Inflammatory macrophage (primary cell): Measurements from ENCODE around the gene PAQR8.
"Not testable (repeated sequence)": the region's sequence is repeated elsewhere in the genome, so short reads cannot be mapped to it uniquely, and the experiment has no call there.

Experiments
- DNase-seq, 2 donors: peaks; one replicate each; pipeline ENCODE4 v3.0.0-alpha.2; 2020 to 2022

Gene PAQR8

DNA sequence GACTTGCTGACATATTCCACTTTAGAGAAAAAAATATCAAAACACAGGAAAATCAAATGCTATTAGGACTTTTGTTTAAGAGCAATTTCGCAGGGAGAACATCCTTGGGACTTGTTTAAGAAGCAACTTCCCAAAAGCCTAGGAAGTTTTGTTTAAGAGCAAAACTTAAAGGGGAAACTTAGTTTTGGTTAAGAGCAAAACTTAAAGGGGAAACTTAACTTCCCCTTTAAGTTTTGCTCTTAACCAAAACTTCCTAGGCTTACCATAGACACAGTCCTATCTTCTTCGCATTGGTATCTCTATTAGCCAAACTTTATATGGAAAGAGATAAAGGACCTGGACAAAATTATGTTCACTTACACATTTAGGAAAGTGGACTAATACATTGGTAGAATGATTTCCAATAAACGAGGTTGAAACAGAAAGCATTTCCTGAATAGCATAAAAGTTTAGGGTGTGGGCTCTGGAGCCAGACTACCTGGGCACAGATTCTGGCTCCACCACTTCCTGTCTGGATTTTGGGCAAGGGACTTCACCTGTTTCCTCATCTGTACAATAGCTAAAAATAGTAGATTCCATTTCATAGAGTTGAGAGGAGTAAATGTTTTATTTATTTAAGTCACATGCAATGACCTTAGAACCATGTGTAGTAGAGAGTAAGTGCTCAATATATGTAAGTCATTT, 15.7 kb downstream of the PAQR8 start:
- DNase-seq, result peak; percentile 37 to 55

DNA sequence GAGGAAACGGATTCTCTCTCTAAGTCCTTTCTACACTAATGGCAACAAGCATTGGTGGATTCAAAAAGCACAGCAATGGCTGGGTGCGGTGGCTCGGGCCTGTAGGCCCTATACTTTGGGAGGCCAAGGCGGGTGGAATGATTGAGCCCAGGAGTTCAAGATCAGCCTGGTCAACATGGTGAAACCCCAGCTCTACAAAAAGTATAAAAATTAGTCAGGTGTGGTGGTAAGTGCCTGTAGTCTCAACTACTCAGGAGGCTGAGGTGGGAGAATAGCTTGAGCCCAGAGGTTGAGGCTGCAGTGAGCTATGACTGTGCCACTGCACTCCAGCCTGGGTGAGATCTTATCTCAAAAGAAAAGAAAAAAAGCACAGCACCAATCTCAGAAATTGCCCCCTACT, 19.3 kb downstream of the PAQR8 start:
- DNase-seq, result no peak

GRCh38 chr6:52384145-52384766, 22.3 kb downstream of the PAQR8 start:
- no peak for DNase-seq

DNA sequence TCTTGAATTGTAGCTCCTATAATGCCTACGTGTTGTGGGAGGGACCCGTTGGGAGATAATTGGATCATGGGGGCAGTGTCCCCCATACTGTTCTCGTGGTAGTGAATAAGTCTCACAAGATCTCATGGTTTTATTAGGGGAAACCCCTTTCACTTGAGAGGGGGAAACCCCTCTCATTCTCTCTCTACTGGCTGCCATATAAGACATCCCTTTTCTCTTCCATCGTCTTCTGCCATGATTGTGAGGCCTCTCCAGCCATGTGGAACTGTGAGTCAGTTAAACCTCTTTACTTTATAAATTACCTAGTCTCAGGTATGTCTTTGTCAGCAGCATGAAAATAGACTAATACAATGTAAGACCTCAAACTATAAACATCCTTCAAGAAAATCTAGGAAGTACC, 23.1 kb downstream of the PAQR8 start:
- DNase-seq, result no peak

DNA sequence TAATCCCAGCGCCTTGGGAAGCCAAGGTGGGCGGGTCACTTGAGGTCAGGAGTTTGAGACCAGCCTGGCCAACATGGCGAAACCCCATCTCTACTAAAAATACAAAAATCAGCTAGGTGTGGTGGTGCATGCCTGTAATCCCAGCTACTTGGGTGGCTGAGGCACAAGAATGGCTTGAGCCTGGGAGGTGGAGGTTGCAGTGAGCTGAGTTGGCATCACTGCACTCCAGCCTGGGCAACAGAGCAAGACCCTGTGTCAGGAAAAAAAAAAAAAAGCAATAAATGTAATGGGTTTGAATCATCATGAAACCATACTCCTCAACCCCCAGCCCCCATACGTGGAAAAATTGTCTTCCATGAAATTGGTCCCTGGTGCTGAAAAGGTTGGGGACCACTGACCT, 26.2 kb downstream of the PAQR8 start:
- DNase-seq, result not testable (repeated sequence)

- no peak for DNase-seq
Observed at GRCh38 chr6:52388790-52389189, 26.8 kb downstream of the PAQR8 start.

DNA sequence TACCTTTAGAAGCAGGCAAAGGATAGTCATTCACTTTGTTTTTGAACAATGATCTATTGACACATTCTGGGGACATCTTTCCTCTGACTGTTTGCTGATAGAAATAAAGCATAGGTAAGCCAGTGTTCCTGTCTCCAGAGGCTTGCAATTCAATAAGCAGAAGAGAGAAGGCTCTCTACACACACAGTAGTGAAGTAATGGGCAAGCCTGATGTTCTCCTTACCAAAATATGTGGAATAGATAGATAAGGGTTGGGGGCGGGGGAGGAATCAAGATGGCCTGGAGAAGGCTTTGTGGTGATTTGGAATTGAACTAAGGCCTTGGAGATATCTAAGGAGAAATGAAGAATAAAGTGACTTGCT, 27.3 kb downstream of the PAQR8 start:
- DNase-seq, result no peak

DNA sequence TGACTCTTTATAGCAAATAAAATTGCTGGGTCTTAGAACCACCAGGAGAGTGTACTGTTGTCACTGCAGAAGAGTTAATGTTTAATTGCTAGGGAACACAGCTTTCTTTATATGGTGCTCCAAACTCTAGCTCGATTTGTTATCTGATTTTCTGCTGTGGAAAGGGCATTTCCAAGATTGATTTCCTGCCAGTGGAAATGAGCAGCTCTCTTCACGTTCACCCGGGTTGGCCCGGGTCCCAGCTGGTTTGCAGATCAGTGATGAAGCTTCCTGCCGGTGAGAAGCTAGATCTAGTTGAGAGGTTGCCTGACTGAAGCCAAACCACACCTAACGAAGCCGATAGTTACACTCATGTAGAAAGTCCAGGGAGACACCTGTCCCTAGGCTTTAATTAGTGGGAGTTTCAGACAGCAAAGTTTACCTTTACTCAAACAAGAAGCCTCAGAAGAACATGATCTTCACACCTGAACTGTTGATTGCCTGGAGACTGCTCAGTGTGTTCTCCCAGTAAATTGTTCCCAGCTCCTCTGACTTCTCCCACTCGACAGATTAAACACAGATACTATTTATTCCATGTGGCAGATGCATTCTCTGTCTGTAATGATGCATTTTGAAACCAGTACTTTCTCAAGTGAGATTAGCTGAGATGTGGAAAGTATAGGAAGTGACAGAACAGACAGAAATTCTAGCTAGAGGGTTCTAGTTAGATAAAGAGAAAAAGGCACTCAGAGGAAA, 27.8 kb downstream of the PAQR8 start:
- no peak for DNase-seq

GRCh38 chr6:52390361-52390727, 28.4 kb downstream of the PAQR8 start:
- no peak for DNase-seq

DNA sequence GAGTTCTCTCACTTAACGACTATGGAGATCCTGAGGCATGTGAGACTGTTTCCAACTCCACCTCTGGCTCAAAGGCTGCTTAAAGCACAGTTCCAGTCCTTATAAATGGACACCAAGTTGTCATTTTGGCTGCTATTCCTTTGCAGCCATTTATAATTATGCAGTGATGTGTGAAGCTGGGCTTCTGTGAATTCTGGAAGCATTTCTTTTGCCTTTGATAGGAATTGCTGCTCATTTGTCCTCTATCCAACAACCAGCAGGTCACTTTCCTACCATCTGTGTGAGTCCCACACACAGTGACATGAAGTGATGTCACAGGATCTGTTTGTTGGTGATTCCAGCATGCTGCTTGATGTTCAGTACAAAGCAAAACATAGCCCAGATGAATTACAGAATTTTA, 29.6 kb downstream of the PAQR8 start:
- no peak for DNase-seq

DNA sequence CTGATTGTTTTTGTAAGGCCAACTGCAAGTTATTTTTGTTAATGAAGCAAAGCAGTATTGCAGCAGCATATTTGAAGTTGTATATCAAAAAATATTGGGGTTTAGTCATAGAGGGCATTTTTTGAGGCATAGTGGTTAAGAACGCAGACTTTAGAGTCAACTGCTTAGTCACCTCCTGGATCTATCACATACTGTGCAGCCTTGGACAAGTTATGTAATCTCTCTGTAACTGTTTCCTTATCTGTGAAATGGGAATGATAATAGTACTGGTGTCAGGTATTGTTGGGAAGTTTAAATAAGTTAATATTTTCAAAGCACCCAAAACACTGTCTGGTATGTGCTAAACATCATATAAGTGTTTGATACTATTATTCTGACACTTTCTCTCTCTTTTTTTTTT, 31.0 kb downstream of the PAQR8 start:
- no peak for DNase-seq

- no peak for DNase-seq
Observed at GRCh38 chr6:52393780-52394179, 31.8 kb downstream of the PAQR8 start.

DNA sequence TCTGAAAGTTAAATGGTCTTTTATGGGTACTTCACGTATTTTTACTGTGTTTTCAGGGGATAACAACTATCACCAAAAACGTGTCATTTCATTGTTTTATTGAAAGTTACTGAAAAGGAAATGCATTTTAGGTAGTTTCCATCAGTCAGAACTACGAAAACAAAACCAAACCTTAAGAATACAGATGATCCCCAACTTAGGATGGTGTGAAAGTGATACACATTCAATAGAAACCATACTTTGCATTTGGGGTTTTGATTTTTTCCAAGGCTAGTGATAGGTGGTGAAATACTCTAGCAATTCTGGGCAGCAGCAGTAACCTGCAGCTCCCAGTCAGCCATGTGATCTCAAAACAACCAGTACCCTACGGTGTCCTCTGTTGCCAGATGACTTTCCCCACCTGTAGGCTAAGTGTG, 32.3 kb downstream of the PAQR8 start:
- DNase-seq, result no peak

DNA sequence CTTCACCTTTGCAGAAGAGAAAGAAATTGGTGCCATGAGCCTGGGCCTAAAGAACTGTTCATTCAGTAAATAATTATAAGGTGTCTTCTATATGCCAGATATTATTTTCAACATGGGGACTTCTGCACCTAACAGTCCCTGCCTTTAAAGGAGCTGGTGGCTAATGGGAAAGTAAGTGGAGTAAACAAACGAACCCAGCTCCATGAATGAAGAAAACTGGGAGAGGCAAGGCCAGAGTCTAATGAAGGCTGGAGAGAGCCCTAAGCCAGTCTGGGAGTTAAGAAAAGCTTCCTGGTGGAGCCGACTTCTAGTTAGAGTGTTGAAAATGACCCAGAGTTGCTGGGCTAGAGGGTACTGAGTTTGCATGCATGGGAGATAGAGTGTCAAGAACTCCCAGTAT, 34.0 kb downstream of the PAQR8 start:
- no peak for DNase-seq

- DNase-seq, result peak; percentile 53 to 57
Observed at GRCh38 chr6:52399511-52400312, 37.8 kb downstream of the PAQR8 start.

- DNase-seq, result no peak
Observed at GRCh38 chr6:52400313-52401041, 38.5 kb downstream of the PAQR8 start.

DNA sequence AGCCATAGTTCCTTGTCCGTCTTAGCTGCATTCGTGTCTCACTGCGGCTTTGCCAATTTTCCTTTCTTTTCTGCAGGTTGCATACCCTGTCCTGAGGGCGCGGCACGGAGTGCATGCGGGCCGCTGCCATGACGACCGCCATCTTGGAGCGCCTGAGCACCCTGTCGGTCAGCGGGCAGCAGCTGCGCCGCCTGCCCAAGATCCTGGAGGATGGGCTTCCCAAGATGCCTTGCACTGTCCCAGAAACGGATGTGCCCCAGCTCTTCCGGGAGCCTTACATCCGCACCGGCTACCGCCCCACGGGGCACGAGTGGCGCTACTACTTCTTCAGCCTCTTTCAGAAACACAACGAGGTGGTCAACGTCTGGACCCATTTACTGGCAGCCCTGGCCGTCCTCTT, 41.1 kb downstream of the PAQR8 start:
- DNase-seq, result no peak

DNA sequence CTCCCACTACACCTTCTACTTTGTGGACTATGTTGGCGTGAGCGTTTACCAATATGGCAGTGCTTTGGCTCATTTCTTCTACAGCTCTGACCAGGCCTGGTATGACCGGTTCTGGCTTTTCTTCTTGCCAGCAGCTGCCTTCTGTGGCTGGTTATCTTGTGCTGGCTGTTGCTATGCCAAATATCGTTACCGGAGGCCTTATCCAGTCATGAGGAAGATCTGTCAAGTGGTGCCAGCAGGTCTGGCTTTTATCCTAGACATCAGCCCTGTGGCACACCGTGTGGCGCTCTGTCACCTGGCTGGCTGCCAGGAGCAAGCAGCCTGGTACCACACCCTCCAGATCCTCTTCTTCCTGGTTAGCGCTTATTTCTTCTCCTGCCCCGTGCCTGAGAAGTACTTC, 41.7 kb downstream of the PAQR8 start:
- DNase-seq, result no peak

GRCh38 chr6:52405243-52405642, 43.3 kb downstream of the PAQR8 start:
- DNase-seq, result no peak

DNA sequence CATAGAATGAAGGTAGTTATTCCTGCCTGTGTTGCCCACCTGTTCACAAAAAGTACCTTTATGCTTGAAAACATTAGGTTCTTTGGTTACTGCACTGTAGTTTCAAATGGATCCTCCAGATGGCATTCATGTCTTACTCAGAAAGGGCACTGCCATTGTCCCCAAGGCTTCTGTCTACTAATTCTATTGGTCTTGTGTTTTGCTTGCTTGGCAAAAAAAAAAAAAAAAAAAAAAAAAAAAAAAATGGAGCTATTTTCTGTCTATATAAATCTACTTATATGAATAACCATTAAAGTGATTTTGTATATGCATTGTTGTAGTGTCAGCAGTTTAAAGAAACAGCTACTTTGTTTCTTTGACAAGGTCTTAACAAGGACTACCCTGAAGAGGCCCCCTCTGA, 45.5 kb downstream of the PAQR8 start:
- peak; percentile 24 to 57 for DNase-seq

DNA sequence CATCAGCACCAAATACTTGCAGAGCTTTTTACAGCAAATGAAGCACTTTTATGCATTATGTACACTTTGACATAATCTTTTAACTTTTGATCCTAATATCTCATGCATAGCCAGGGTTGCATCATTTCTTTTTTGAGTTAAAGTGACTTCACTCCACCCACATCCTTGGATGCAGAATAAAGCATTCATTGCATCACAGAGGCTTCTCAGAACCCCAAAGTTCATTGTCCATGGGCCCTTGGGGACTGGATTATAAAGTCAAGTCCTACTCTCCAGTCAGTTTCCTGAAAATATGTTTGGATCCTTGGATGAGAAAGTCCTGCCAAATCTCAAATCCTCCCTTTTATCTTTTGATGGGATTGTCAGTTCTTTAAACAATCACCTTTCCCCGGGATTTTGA, 47.5 kb downstream of the PAQR8 start:
- DNase-seq, result peak; percentile 52 to 58

DNA sequence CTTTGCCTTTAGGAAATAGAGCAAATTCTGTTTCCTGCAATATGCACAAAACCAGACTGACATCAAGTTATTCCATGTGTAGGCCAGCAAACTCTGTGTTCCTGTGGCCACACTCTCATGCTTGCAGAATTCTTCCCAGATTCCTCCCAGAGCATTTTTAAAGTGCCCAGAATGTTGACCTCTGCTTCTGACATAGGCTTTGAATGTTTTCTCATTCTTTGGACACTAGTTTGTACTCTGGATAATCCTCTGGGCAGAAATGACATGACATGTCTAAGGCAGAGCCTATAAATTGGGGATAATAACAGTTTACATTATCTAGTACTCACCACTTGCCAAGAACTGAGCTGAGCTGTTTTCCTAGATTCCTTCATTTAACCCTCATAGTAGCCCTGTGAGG, 49.0 kb downstream of the PAQR8 start:
- DNase-seq, result no peak

DNA sequence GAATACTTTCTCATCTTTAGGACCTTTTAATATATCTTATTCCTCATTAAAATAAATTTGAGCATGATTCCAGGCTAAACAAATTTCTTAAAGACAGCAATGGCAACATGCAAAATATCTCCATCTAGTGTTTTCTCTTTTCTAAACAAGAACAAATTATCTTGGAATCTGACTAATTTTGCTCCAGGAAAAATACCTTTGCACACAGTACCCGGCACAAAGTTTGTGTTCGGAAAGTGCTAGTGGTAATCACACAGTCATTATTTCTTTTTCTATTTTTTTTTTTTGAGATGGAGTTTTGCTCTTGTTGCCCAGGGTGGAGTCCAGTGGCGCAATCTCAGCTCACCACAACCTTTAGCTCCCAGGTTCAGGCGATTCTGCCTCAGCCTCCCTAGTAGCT, 50.0 kb downstream of the PAQR8 start:
- no peak for DNase-seq
